GM23248 (cell line): ENCODE data around the gene CLDN5.

ENCODE experiments used
- EZH2 ChIP-seq: fragments of 200-600 bp; sonication (generic); IDR thresholded peaks from 2 replicates; pipeline ENCODE4 v1.6.1; 2018; ENCODE audit warnings: antibody characterized with exemption, mild to moderate bottlenecking; ENCODE audit not compliant: insufficient read depth, poor library complexity, severe bottlenecking
- EZH2phosphoT487 ChIP-seq: fragments of 200-600 bp; sonication (generic); IDR thresholded peaks from 2 replicates; pipeline ENCODE4 v1.6.1; 2018; ENCODE audit warnings: antibody characterized with exemption, moderate library complexity, mild to moderate bottlenecking, low read depth; ENCODE audit not compliant: insufficient read depth

DNA sequence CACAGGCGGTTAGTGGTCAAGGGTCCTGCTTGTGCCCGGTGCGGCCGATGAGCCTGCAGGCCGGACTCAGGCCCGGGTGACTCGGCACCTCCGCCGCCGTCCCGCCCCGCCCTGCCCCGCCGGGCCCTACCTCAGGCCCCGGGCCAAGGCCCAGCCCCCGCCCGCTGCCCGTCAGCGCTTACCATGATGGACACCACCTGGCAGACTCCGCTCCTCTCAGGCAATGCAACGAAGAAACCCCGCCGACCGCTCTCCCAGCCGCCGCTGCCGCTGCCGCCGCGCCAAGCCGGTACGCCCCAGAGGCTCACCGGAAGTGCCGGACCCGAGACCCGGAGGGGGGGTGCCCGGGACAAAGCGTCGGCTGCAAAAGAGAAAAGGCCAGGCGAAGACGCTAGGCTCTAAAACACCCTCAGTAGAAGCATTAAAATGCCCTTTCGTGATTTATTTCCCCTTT, 45.3 kb downstream of the CLDN5 start, which contains the start of gene UFD1:
- no peak for TF ChIP-seq EZH2phosphoT487
- no peak for TF ChIP-seq EZH2
